Measurements from ENCODE around the gene RFTN2.
A peak's percentile ranks its signal among the peaks of the same experiment; 100 is the strongest.

RFTN2 gene

DNA sequence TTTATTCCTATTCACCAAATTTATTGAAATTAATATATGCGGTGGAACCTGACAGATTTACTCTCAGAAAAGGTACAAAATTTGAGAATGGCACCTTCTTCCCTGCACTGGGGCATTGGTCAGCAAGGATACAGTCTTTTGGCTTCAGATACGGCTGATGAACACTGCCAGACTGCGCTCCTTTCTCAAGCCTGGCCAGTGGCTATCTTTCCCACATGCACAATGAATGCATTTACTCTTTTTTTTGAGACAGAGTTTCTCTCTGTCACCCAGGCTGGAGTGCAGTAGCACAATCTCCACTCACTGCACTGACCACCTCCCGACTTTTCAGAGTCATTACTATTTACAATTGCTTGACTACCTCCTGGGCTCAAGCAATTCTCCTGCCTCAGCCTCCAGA, 97.9 kb downstream of the RFTN2 start:
- H3K4me2 ChIP-seq (ENCODE audit: low read length): no peak overlapping the region
- no peaks in the 10 kb centered on the region for H3K4me1 ChIP-seq (ENCODE audit: control insufficient read depth in 1 of 2, insufficient read depth in 2 of 2, low read length in 2 of 2)
- H3K27me3 ChIP-seq (ENCODE audit: insufficient read depth, low read length): no peaks in the 10 kb centered on the region
- H3K27ac ChIP-seq (ENCODE audit: low read depth, low read length): no peak overlapping the region
- H2AK5ac ChIP-seq (ENCODE audit: low read length): no peak overlapping the region
- WGBS (ENCODE audit: extremely low coverage, insufficient coverage, insufficient read length): no CpG with 5 or more reads among the region's 4 CpGs
- H3K79me2 ChIP-seq (ENCODE audit: control insufficient read depth, insufficient read depth, low read length, poor library complexity): no peaks in the 10 kb centered on the region
- H3K9me3 ChIP-seq (ENCODE audit: insufficient read depth, low read depth, low read length): peaks cover 7% of the 10 kb centered on the region
- peaks cover 0 to 8% of the 10 kb centered on the region in 2 experiments for H3K36me3 ChIP-seq (ENCODE audit: control insufficient read depth in 1 of 2, insufficient read depth in 2 of 2, low read length in 2 of 2)
- H2BK120ac ChIP-seq (ENCODE audit: insufficient read depth, low read length, poor library complexity): no peak overlapping the region
- H4K12ac ChIP-seq (ENCODE audit: low read depth, low read length): no peak overlapping the region
- no peak overlapping the region for H2BK5ac ChIP-seq (ENCODE audit: low read depth, low read length, poor library complexity)
- no peak for DNase-seq
- H4K91ac ChIP-seq (ENCODE audit: low read depth, low read length): no peak overlapping the region
- no peak overlapping the region for H2AFZ ChIP-seq (ENCODE audit: insufficient read depth, low read length, poor library complexity)
- no peak overlapping the region for H3K18ac ChIP-seq (ENCODE audit: low read length)
- no peak overlapping the region for H3K23ac ChIP-seq (ENCODE audit: low read length)
- no peak overlapping the region for H2BK12ac ChIP-seq (ENCODE audit: low read length)
- H3K4me3 ChIP-seq (ENCODE audit: low read depth, low read length): no peak overlapping the region
- no peak overlapping the region for H3K4ac ChIP-seq (ENCODE audit: low read depth, low read length)
- no peaks in the 10 kb centered on the region for H3K79me1 ChIP-seq (ENCODE audit: low read length)
- no peak overlapping the region for H3K9ac ChIP-seq (ENCODE audit: low read length)
- no peak overlapping the region for H4K8ac ChIP-seq (ENCODE audit: low read depth, low read length)
- H3K14ac ChIP-seq (ENCODE audit: low read length): no peak overlapping the region

DNA sequence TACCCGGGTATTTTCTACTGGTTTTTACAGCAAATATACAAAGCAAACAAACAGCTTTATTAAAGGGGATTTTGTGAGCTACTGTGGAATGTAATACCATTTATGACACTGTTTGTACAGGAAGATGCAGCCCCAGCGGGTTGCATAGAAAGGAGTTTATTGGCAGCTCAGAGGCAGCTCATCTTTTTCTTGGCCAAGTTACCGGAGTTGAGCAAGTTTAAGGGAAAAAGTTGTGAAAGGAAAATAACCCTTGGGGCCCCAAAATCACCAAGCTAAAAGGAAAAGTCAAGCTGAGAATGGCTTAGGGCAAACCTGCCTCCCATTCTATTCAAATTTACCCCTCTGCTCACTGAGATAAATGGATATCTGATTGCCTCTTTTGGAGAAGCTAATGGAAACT, 98.8 kb downstream of the RFTN2 start:
- H3K14ac ChIP-seq (ENCODE audit: low read length): no peak overlapping the region
- no peak overlapping the region for H2BK120ac ChIP-seq (ENCODE audit: insufficient read depth, low read length, poor library complexity)
- H3K4me2 ChIP-seq (ENCODE audit: low read length): no peak overlapping the region
- no CpG with 5 or more reads among the region's 3 CpGs for WGBS (ENCODE audit: extremely low coverage, insufficient coverage, insufficient read length)
- peaks cover 2 to 11% of the 10 kb centered on the region in 2 experiments for H3K36me3 ChIP-seq (ENCODE audit: control insufficient read depth in 1 of 2, insufficient read depth in 2 of 2, low read length in 2 of 2)
- no peaks in the 10 kb centered on the region for H3K4me1 ChIP-seq (ENCODE audit: control insufficient read depth in 1 of 2, insufficient read depth in 2 of 2, low read length in 2 of 2)
- H3K18ac ChIP-seq (ENCODE audit: low read length): no peak overlapping the region
- H2BK5ac ChIP-seq (ENCODE audit: low read depth, low read length, poor library complexity): no peak overlapping the region
- DNase-seq: no peak
- H2BK12ac ChIP-seq (ENCODE audit: low read length): no peak overlapping the region
- H3K9ac ChIP-seq (ENCODE audit: low read length): no peak overlapping the region
- no peak overlapping the region for H4K91ac ChIP-seq (ENCODE audit: low read depth, low read length)
- no peak overlapping the region for H3K23ac ChIP-seq (ENCODE audit: low read length)
- H3K27ac ChIP-seq (ENCODE audit: low read depth, low read length): no peak overlapping the region
- no peak overlapping the region for H3K4ac ChIP-seq (ENCODE audit: low read depth, low read length)
- H3K9me3 ChIP-seq (ENCODE audit: insufficient read depth, low read depth, low read length): peaks cover 7% of the 10 kb centered on the region
- H3K4me3 ChIP-seq (ENCODE audit: low read depth, low read length): no peak overlapping the region
- H3K27me3 ChIP-seq (ENCODE audit: insufficient read depth, low read length): no peaks in the 10 kb centered on the region
- no peak overlapping the region for H2AK5ac ChIP-seq (ENCODE audit: low read length)
- H4K8ac ChIP-seq (ENCODE audit: low read depth, low read length): no peak overlapping the region
- no peak overlapping the region for H2AFZ ChIP-seq (ENCODE audit: insufficient read depth, low read length, poor library complexity)
- no peak overlapping the region for H4K12ac ChIP-seq (ENCODE audit: low read depth, low read length)
- no peaks in the 10 kb centered on the region for H3K79me1 ChIP-seq (ENCODE audit: low read length)
- no peaks in the 10 kb centered on the region for H3K79me2 ChIP-seq (ENCODE audit: control insufficient read depth, insufficient read depth, low read length, poor library complexity)

DNA sequence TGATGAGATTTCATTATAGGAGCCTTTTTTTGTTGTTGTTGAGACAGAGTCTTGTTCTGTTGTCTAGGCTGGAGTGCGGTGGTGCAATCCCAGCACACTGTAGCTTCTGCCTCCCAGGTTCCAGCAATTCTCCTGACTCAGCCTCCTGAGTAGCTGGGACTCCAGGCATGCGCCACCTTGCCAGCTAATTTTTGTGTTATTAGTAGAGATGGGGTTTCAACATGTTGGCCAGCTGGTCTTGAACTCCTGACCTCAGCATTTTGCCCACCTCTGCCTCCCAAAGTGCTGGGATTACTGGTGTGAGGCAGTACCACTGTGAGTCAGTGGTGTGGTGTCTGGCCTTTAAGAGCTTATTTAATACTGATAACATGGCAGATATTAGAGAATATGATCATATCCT, 99.4 kb downstream of the RFTN2 start:
- H4K91ac ChIP-seq (ENCODE audit: low read depth, low read length): no peak overlapping the region
- DNase-seq: peak; percentile 50 to 56
- H2BK120ac ChIP-seq (ENCODE audit: insufficient read depth, low read length, poor library complexity): no peak overlapping the region
- no peak overlapping the region for H4K8ac ChIP-seq (ENCODE audit: low read depth, low read length)
- H3K18ac ChIP-seq (ENCODE audit: low read length): no peak overlapping the region
- no peak overlapping the region for H2AFZ ChIP-seq (ENCODE audit: insufficient read depth, low read length, poor library complexity)
- H3K4me2 ChIP-seq (ENCODE audit: low read length): no peak overlapping the region
- H3K9me3 ChIP-seq (ENCODE audit: insufficient read depth, low read depth, low read length): peaks cover 7% of the 10 kb centered on the region
- no peak overlapping the region for H3K23ac ChIP-seq (ENCODE audit: low read length)
- no peak overlapping the region for H3K4ac ChIP-seq (ENCODE audit: low read depth, low read length)
- H2AK5ac ChIP-seq (ENCODE audit: low read length): no peak overlapping the region
- H3K14ac ChIP-seq (ENCODE audit: low read length): no peak overlapping the region
- H2BK5ac ChIP-seq (ENCODE audit: low read depth, low read length, poor library complexity): no peak overlapping the region
- no peak overlapping the region for H3K4me3 ChIP-seq (ENCODE audit: low read depth, low read length)
- H3K36me3 ChIP-seq (ENCODE audit: control insufficient read depth in 1 of 2, insufficient read depth in 2 of 2, low read length in 2 of 2): peaks cover 2 to 11% of the 10 kb centered on the region in 2 experiments
- no peaks in the 10 kb centered on the region for H3K4me1 ChIP-seq (ENCODE audit: control insufficient read depth in 1 of 2, insufficient read depth in 2 of 2, low read length in 2 of 2)
- WGBS (ENCODE audit: extremely low coverage, insufficient coverage, insufficient read length): no CpG with 5 or more reads among the region's 2 CpGs
- H3K27ac ChIP-seq (ENCODE audit: low read depth, low read length): no peak overlapping the region
- no peaks in the 10 kb centered on the region for H3K27me3 ChIP-seq (ENCODE audit: insufficient read depth, low read length)
- no peak overlapping the region for H3K9ac ChIP-seq (ENCODE audit: low read length)
- H2BK12ac ChIP-seq (ENCODE audit: low read length): no peak overlapping the region
- no peak overlapping the region for H4K12ac ChIP-seq (ENCODE audit: low read depth, low read length)
- H3K79me2 ChIP-seq (ENCODE audit: control insufficient read depth, insufficient read depth, low read length, poor library complexity): no peaks in the 10 kb centered on the region
- no peaks in the 10 kb centered on the region for H3K79me1 ChIP-seq (ENCODE audit: low read length)

DNA sequence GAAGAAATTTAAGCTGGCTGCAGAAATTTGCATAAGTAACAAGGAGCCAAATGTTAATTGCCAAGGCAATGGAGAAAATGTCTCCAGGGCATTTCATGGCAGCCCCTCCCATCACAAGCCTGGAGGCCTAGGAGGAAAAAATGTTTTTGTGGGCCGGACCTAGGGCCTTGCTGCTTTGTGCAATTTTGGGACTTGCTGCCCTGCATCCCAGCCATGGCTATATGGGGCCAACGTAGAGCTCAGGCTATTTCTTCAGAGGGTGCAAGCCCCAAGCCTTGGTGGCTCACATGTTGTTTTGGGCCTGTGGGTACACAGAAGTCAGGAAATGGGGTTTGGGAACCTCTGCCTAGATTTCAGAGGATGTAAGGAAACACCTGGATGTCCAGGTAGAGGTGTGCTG, 101.8 kb downstream of the RFTN2 start:
- peaks cover 2 to 11% of the 10 kb centered on the region in 2 experiments for H3K36me3 ChIP-seq (ENCODE audit: control insufficient read depth in 1 of 2, insufficient read depth in 2 of 2, low read length in 2 of 2)
- H3K9ac ChIP-seq (ENCODE audit: low read length): no peak overlapping the region
- no CpG with 5 or more reads among the region's 2 CpGs for WGBS (ENCODE audit: extremely low coverage, insufficient coverage, insufficient read length)

More for the DNA sequence above, 101.8 kb downstream of the RFTN2 start:
- no peaks in the 10 kb centered on the region for H3K79me2 ChIP-seq (ENCODE audit: control insufficient read depth, insufficient read depth, low read length, poor library complexity)
- no peak overlapping the region for H2AFZ ChIP-seq (ENCODE audit: insufficient read depth, low read length, poor library complexity)
- no peak overlapping the region for H3K23ac ChIP-seq (ENCODE audit: low read length)
- H3K4me3 ChIP-seq (ENCODE audit: low read depth, low read length): no peak overlapping the region
- H2AK5ac ChIP-seq (ENCODE audit: low read length): no peak overlapping the region
- peaks cover 7% of the 10 kb centered on the region for H3K9me3 ChIP-seq (ENCODE audit: insufficient read depth, low read depth, low read length)
- H3K4me1 ChIP-seq (ENCODE audit: control insufficient read depth in 1 of 2, insufficient read depth in 2 of 2, low read length in 2 of 2): no peaks in the 10 kb centered on the region
- no peak overlapping the region for H3K4me2 ChIP-seq (ENCODE audit: low read length)
- no peak overlapping the region for H2BK12ac ChIP-seq (ENCODE audit: low read length)
- no peak overlapping the region for H3K14ac ChIP-seq (ENCODE audit: low read length)
- no peak overlapping the region for H4K12ac ChIP-seq (ENCODE audit: low read depth, low read length)
- no peaks in the 10 kb centered on the region for H3K27me3 ChIP-seq (ENCODE audit: insufficient read depth, low read length)
- H2BK5ac ChIP-seq (ENCODE audit: low read depth, low read length, poor library complexity): no peak overlapping the region
- DNase-seq: no peak
- H4K8ac ChIP-seq (ENCODE audit: low read depth, low read length): no peak overlapping the region
- no peak overlapping the region for H3K18ac ChIP-seq (ENCODE audit: low read length)
- no peaks in the 10 kb centered on the region for H3K79me1 ChIP-seq (ENCODE audit: low read length)
- H3K27ac ChIP-seq (ENCODE audit: low read depth, low read length): no peak overlapping the region
- no peak overlapping the region for H4K91ac ChIP-seq (ENCODE audit: low read depth, low read length)
- H3K4ac ChIP-seq (ENCODE audit: low read depth, low read length): no peak overlapping the region
- no peak overlapping the region for H2BK120ac ChIP-seq (ENCODE audit: insufficient read depth, low read length, poor library complexity)
